Neural progenitor cell (in vitro differentiated cells): ENCODE measurements around the gene PLPP3. TPM values are rescaled to one million over a fixed set of nuclear protein-coding genes. Genes with fewer than 3 reads are reported as not detected.

Experiments
- DNase-seq: peaks from one replicate; pipeline ENCODE4 v3.0.0-alpha.2; 2016; ENCODE audit warnings: low spot score
- H2AFZ ChIP-seq: fragments of 200-600 bp; sonication (generic); replicated peaks from 2 replicates; pipeline ENCODE4 v1.6.1; 2016; ENCODE audit warnings: antibody characterized with exemption
- H3F3A ChIP-seq: fragments of 200-600 bp; sonication (generic); 2 replicates; pipeline ENCODE4 v1.6.1; 2016; ENCODE audit warnings: antibody characterized with exemption, low read depth
- H3K27ac ChIP-seq: fragments of 200-600 bp; sonication (generic); 2 replicates; pipeline ENCODE4 v1.5.1; 2016; ENCODE audit warnings: mild to moderate bottlenecking
- H3K27me3 ChIP-seq: fragments of 200-600 bp; sonication (generic); 2 replicates; pipeline ENCODE4 v1.6.1; 2016; ENCODE audit warnings: mild to moderate bottlenecking, moderate library complexity
- H3K36me3 ChIP-seq: fragments of 200-600 bp; sonication (generic); 2 replicates; pipeline ENCODE4 v1.5.1; 2016
- H3K4me1 ChIP-seq: fragments of 200-600 bp; sonication (generic); 2 replicates; pipeline ENCODE4 v1.6.1; 2016; ENCODE audit warnings: mixed run types
- H3K4me2 ChIP-seq: fragments of 200-600 bp; sonication (generic); 2 replicates; pipeline ENCODE4 v1.6.1; 2016
- H3K4me3 ChIP-seq: fragments of 200-600 bp; sonication (generic); 2 replicates; pipeline ENCODE4 v1.5.1; 2016
- H3K79me2 ChIP-seq: fragments of 200-600 bp; sonication (generic); 2 replicates; pipeline ENCODE4 v1.6.1; 2016; ENCODE audit warnings: low read depth
- H3K9ac ChIP-seq: fragments of 200-600 bp; sonication (generic); 2 replicates; pipeline ENCODE4 v1.6.1; 2016
- H3K9me3 ChIP-seq: fragments of 200-600 bp; sonication (generic); 2 replicates; pipeline ENCODE4 v1.5.1; 2016; ENCODE audit warnings: low read depth
- H4K20me1 ChIP-seq: fragments of 200-600 bp; sonication (generic); 2 replicates; pipeline ENCODE4 v1.6.1; 2016; ENCODE audit warnings: low read depth
- H3K27ac Mint-ChIP-seq: 3 replicates; pipeline ENCODE4 v1.8.0; 2021; ENCODE audit warnings: mixed read lengths
- H3K27me3 Mint-ChIP-seq: 2 replicates; pipeline ENCODE4 v1.8.0; 2022; ENCODE audit warnings: low read depth, mild to moderate bottlenecking, inconsistent platforms, moderate library complexity, mixed read lengths; ENCODE audit not compliant: insufficient read depth
- H3K36me3 Mint-ChIP-seq: 3 replicates; pipeline ENCODE4 v1.8.0; 2021; ENCODE audit warnings: mixed read lengths
- H3K4me1 Mint-ChIP-seq: 3 replicates; pipeline ENCODE4 v1.8.0; 2021; ENCODE audit warnings: mixed read lengths
- H3K4me3 Mint-ChIP-seq: 3 replicates; pipeline ENCODE4 v1.8.0; 2021; ENCODE audit warnings: mild to moderate bottlenecking, moderate library complexity, mixed read lengths
- H3K9me3 Mint-ChIP-seq: 3 replicates; pipeline ENCODE4 v1.8.0; 2020; ENCODE audit warnings: mixed read lengths
- EZH2 ChIP-seq: fragments of 200-600 bp; sonication (generic); IDR thresholded peaks from 2 replicates; pipeline ENCODE4 v1.6.1; 2017; ENCODE audit warnings: antibody characterized with exemption, mild to moderate bottlenecking, moderate library complexity
- EZH2phosphoT487 ChIP-seq: fragments of 200-600 bp; sonication (generic); IDR thresholded peaks from 2 replicates; pipeline ENCODE4 v1.6.1; 2017; ENCODE audit warnings: antibody characterized with exemption
- small RNA-seq: library from RNA; depleted of rRNA; stranded (forward); fragments of <200 nt; gene quantifications from one replicate; pipeline ENCODE3, GENCODE V24; 2015
- total RNA-seq: library from RNA; depleted of rRNA; stranded (reverse); fragments of >200 nt; gene quantifications from 2 replicates; pipeline ENCODE4 v1.2.3, GENCODE V29; 2015; ENCODE audit warnings: low replicate concordance
- TF ChIP-seq, protein P1 (sequence below): fragments of 200-600 bp; sonication (generic); IDR thresholded peaks from 2 replicates; pipeline ENCODE4 v1.5.1; 2017; ENCODE audit warnings: antibody characterized with exemption, mild to moderate bottlenecking

PLPP3 gene
- total RNA-seq, 1 donor from 2014 or later: 28.5 TPM

GRCh38 chr1:56446531-56447098, 132.7 kb downstream of the PLPP3 start:
- no peak overlapping the region for H3K9ac ChIP-seq
- no peak overlapping the region for H3K4me2 ChIP-seq
- Mint-ChIP-seq H3K9me3 (no peaks in the 10 kb centered on the region), H3K4me3 (no peak overlapping the region), H3K27me3 (peaks cover 8% of the 10 kb centered on the region), H3K36me3 (no peaks in the 10 kb centered on the region), H3K27ac (peak overlapping the region; percentile 32), H3K4me1 (peaks cover 33% of the 10 kb centered on the region)
- no peak overlapping the region for H2AFZ ChIP-seq
- no peaks in the 10 kb centered on the region for H3K79me2 ChIP-seq
- H3K27ac ChIP-seq: no peak overlapping the region
- no peaks in the 10 kb centered on the region for H3K36me3 ChIP-seq
- H3K27me3 ChIP-seq: no peaks in the 10 kb centered on the region
- H3K9me3 ChIP-seq: no peaks in the 10 kb centered on the region
- no peaks in the 10 kb centered on the region for H3F3A ChIP-seq
- TF ChIP-seq, protein P1, sequence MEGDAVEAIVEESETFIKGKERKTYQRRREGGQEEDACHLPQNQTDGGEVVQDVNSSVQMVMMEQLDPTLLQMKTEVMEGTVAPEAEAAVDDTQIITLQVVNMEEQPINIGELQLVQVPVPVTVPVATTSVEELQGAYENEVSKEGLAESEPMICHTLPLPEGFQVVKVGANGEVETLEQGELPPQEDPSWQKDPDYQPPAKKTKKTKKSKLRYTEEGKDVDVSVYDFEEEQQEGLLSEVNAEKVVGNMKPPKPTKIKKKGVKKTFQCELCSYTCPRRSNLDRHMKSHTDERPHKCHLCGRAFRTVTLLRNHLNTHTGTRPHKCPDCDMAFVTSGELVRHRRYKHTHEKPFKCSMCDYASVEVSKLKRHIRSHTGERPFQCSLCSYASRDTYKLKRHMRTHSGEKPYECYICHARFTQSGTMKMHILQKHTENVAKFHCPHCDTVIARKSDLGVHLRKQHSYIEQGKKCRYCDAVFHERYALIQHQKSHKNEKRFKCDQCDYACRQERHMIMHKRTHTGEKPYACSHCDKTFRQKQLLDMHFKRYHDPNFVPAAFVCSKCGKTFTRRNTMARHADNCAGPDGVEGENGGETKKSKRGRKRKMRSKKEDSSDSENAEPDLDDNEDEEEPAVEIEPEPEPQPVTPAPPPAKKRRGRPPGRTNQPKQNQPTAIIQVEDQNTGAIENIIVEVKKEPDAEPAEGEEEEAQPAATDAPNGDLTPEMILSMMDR: no peak
- TF ChIP-seq EZH2: no peak
- DNase-seq: no peak
- H3K4me1 ChIP-seq: peaks cover 6% of the 10 kb centered on the region
- no peak overlapping the region for H3K4me3 ChIP-seq
- H4K20me1 ChIP-seq: no peaks in the 10 kb centered on the region

GRCh38 chr1:56444960-56445646, 134.3 kb downstream of the PLPP3 start:
- Histone ChIP-seq H3K4me2 (no peak overlapping the region), H4K20me1 (no peaks in the 10 kb centered on the region), H3K4me3 (no peak overlapping the region), H3K9ac (no peak overlapping the region), H3K9me3 (no peaks in the 10 kb centered on the region), H3K4me1 (peaks cover 9% of the 10 kb centered on the region), H3F3A (no peaks in the 10 kb centered on the region), H3K36me3 (no peaks in the 10 kb centered on the region), H3K27ac (no peak overlapping the region), H3K27me3 (no peaks in the 10 kb centered on the region), H3K79me2 (no peaks in the 10 kb centered on the region), H2AFZ (no peak overlapping the region)
- TF ChIP-seq, protein P1: no peak
- TF ChIP-seq EZH2 (no peak), EZH2phosphoT487 (no peak)
- H3K27me3 Mint-ChIP-seq: peaks cover 6% of the 10 kb centered on the region
- no peaks in the 10 kb centered on the region for H3K36me3 Mint-ChIP-seq
- DNase-seq: no peak
- no peaks in the 10 kb centered on the region for H3K9me3 Mint-ChIP-seq
- H3K27ac Mint-ChIP-seq: peak overlapping the region; percentile 26
- no peak overlapping the region for H3K4me3 Mint-ChIP-seq
- H3K4me1 Mint-ChIP-seq: peaks cover 26% of the 10 kb centered on the region

Small RNA genes within 50 kb of the gene (small RNA-seq; reads per million reads assigned to genes)
- gene AC099789.1: not detected

Other genes starting within 250 kb of the PLPP3 start
- gene PRKAA2, start 65.8 kb upstream of the PLPP3 start, total RNA-seq: 16.9 and 25.8 TPM in 2 replicates
- gene FYB2, start 239.8 kb upstream of the PLPP3 start, total RNA-seq: 5.0 and 8.9 TPM in 2 replicates